Measurements from ENCODE around the gene ZBTB42. TPM values are rescaled to one million over a fixed set of nuclear protein-coding genes. Genes with fewer than 3 reads are reported as not detected.

Gene ZBTB42
- total RNA-seq, 1 donor from 2014 or later: 3.1 TPM

GRCh38 chr14:104780513-104781030, 20.3 kb upstream of the ZBTB42 start:
- no peaks in the 10 kb centered on the region for H3K27me3 Mint-ChIP-seq (ENCODE audit: unreplicated experiment)
- H3K27ac Mint-ChIP-seq (ENCODE audit: unreplicated experiment): no peak overlapping the region
- H3K9me3 Mint-ChIP-seq (ENCODE audit: unreplicated experiment): no peaks in the 10 kb centered on the region
- DNase-seq (ENCODE audit: extremely low spot score, unreplicated experiment): no peak
- TF ChIP-seq CTCF (IDR thresholded peaks at IDR 0.05): no peak
- no peak overlapping the region for H3K4me3 Mint-ChIP-seq (ENCODE audit: unreplicated experiment)
- peaks cover 3% of the 10 kb centered on the region for H3K36me3 Mint-ChIP-seq (ENCODE audit: unreplicated experiment)
- peaks cover 11% of the 10 kb centered on the region for H3K4me1 Mint-ChIP-seq (ENCODE audit: unreplicated experiment)

- no peak for DNase-seq (ENCODE audit: extremely low spot score, unreplicated experiment)
- Mint-ChIP-seq H3K36me3 (ENCODE audit: unreplicated experiment) (no peaks in the 10 kb centered on the region), H3K4me3 (ENCODE audit: unreplicated experiment) (no peak overlapping the region), H3K9me3 (ENCODE audit: unreplicated experiment) (no peaks in the 10 kb centered on the region), H3K4me1 (ENCODE audit: unreplicated experiment) (peaks cover 13% of the 10 kb centered on the region), H3K27ac (ENCODE audit: unreplicated experiment) (no peak overlapping the region), H3K27me3 (ENCODE audit: unreplicated experiment) (no peaks in the 10 kb centered on the region)
- no peak for TF ChIP-seq CTCF (IDR thresholded peaks at IDR 0.05)
Measured at GRCh38 chr14:104781271-104782077, 19.4 kb upstream of the ZBTB42 start.

GRCh38 chr14:104782086-104782807, 18.7 kb upstream of the ZBTB42 start:
- Mint-ChIP-seq H3K27me3 (ENCODE audit: unreplicated experiment) (no peaks in the 10 kb centered on the region), H3K27ac (ENCODE audit: unreplicated experiment) (no peak overlapping the region), H3K9me3 (ENCODE audit: unreplicated experiment) (no peaks in the 10 kb centered on the region), H3K36me3 (ENCODE audit: unreplicated experiment) (no peaks in the 10 kb centered on the region), H3K4me1 (ENCODE audit: unreplicated experiment) (peaks cover 13% of the 10 kb centered on the region), H3K4me3 (ENCODE audit: unreplicated experiment) (no peak overlapping the region)
- no peak for DNase-seq (ENCODE audit: extremely low spot score, unreplicated experiment)
- TF ChIP-seq CTCF (IDR thresholded peaks at IDR 0.05): no peak

- Mint-ChIP-seq H3K36me3 (ENCODE audit: unreplicated experiment) (no peaks in the 10 kb centered on the region), H3K9me3 (ENCODE audit: unreplicated experiment) (no peaks in the 10 kb centered on the region), H3K4me3 (ENCODE audit: unreplicated experiment) (no peak overlapping the region), H3K27me3 (ENCODE audit: unreplicated experiment) (no peaks in the 10 kb centered on the region), H3K27ac (ENCODE audit: unreplicated experiment) (no peak overlapping the region), H3K4me1 (ENCODE audit: unreplicated experiment) (peaks cover 13% of the 10 kb centered on the region)
- no peak for TF ChIP-seq CTCF (IDR thresholded peaks at IDR 0.05)
- no peak for DNase-seq (ENCODE audit: extremely low spot score, unreplicated experiment)
Measured at GRCh38 chr14:104782808-104783139, 18.1 kb upstream of the ZBTB42 start.
